ENCODE measurements around the gene BTG1.

DNA sequence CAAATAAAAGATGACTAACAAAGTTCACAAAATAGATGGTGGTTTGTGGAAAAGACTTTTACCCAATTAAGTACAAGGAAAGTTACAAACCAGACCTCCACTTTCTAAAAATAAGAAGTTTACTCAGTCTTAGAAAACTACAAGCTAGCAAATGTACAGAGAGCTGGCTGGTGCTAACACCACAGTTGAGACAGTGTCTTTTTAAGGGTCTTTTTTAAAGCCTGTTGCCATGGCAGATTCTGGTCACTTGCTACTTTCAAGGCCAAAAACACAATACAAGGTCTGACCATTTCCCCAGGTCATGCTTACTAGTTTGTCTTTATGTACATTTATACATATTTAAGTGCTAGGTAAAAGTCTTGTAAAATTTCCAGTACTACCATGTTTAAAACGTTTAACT lies 2.4 kb downstream of the BTG1 start:
- TF ChIP-seq POLR2A (IDR thresholded peaks at IDR 0.05; ENCODE audit: low read length) = no peak
- no peak for TF ChIP-seq GATA1 (IDR thresholded peaks at IDR 0.05; ENCODE audit: low read depth, low read length)

All from erythroblast (primary cell).